DND-41 (cell line): ENCODE measurements around the gene CFAP157.

Experiments
- CTCF ChIP-seq: IDR thresholded peaks from 2 replicates; pipeline ENCODE4 v1.5.1; 2012; ENCODE audit warnings: borderline replicate concordance, low read length, moderate library complexity, mild to moderate bottlenecking; ENCODE audit not compliant: poor library complexity, severe bottlenecking; ENCODE audit errors: extremely low read depth
- EZH2 ChIP-seq: IDR thresholded peaks from 3 replicates; pipeline ENCODE4 v1.6.1; 2012; ENCODE audit warnings: borderline replicate concordance, low read depth, mild to moderate bottlenecking, moderate library complexity, low read length, inconsistent platforms; ENCODE audit not compliant: severe bottlenecking

GRCh38 chr9:127693697-127694096 lies 13.1 kb upstream of the CFAP157 start:
- TF ChIP-seq CTCF (no peak), EZH2 (no peak)
